Measurements from ENCODE around the gene GHRHR.

- no peak for TF ChIP-seq CTCF (IDR thresholded peaks at IDR 0.05)
- TF ChIP-seq POLR2A (IDR thresholded peaks at IDR 0.05), result no peak
Measured at GRCh38 chr7:30971440-30971839, 7.7 kb downstream of the GHRHR start.

Measured in uterus (tissue), 2 donors.